B cell (primary cell): ENCODE results near the gene AMZ1. TPM values are rescaled to one million over a fixed set of nuclear protein-coding genes. Genes with fewer than 3 reads are reported as not detected.

ENCODE experiments used
- ATAC-seq: fragments of 200-7000 bp; cut with Tn5 transposase; one replicate; pipeline ENCODE4 v1.10.0; 2021; ENCODE audit warnings: low read depth, mild to moderate bottlenecking, moderate number of reproducible peaks, moderate library complexity
- CTCF ChIA-PET: fragments of 350-600 bp; sonication (Branson Sonifier 250); formaldehyde crosslinking; loops from one replicate; lab custom pipeline; 2021; ENCODE audit warnings: antibody characterized with exemption, inconsistent platforms; lab: Charles Lee
- POLR2A ChIA-PET: fragments of 350-600 bp; sonication (Branson Sonifier 250); formaldehyde crosslinking; loops from one replicate; lab custom pipeline; 2021; ENCODE audit warnings: antibody characterized with exemption; lab: Charles Lee
- DNase-seq: peaks from one replicate; pipeline ENCODE4 v3.0.0; 2013
- H2AFZ ChIP-seq: 2 replicates; pipeline ENCODE4 v1.6.1; 2012; ENCODE audit warnings: mild to moderate bottlenecking, low read depth, low read length; ENCODE audit not compliant: insufficient read depth, poor library complexity, severe bottlenecking
- H3K27ac ChIP-seq, 2 donors: 1 replicate in 1 of 2; 2 replicates in 1 of 2; pipeline ENCODE4 v1.5.1; 2012 to 2013; ENCODE audit warnings: low read length in 2 of 2, mild to moderate bottlenecking in 2 of 2, moderate library complexity in 1 of 2
- H3K27me3 ChIP-seq, 4 experiments: fragments of 200-600 bp in 1 of 4; sonication (generic) in 1 of 4; replicated peaks in 1 of 4; 1 replicate in 2 of 4; 2 replicates in 2 of 4; pipeline versions ENCODE4 v1.6.1 to v1.7.0; 2013 to 2016; ENCODE audit warnings: low read length in 3 of 4, mild to moderate bottlenecking in 2 of 4, mixed read lengths in 1 of 4, moderate library complexity in 1 of 4; ENCODE audit not compliant: insufficient read depth in 4 of 4, control insufficient read depth in 3 of 4; ENCODE audit errors: control extremely low read depth in 1 of 4
- H3K36me3 ChIP-seq, 2 experiments: replicated peaks in 1 of 2; 1 replicate in 1 of 2; 2 replicates in 1 of 2; pipeline versions ENCODE4 v1.6.1 to v1.7.1; 2013; ENCODE audit warnings: low read length in 1 of 2; ENCODE audit not compliant: insufficient read depth in 2 of 2, control insufficient read depth in 1 of 2; ENCODE audit errors: control extremely low read depth in 1 of 2, extremely low read depth in 1 of 2
- H3K4me1 ChIP-seq, 2 donors: fragments of 200-600 bp in 1 of 2; sonication (generic) in 1 of 2; 1 replicate in 1 of 2; 2 replicates in 1 of 2; pipeline versions ENCODE4 v1.5.1 to v1.6.1; 2013 to 2017; ENCODE audit warnings: low read length in 2 of 2; ENCODE audit not compliant: control insufficient read depth in 2 of 2, insufficient read depth in 2 of 2
- H3K4me2 ChIP-seq: replicated peaks from 2 replicates; pipeline ENCODE3; 2012; ENCODE audit warnings: mild to moderate bottlenecking, low read depth, low read length; ENCODE audit not compliant: poor library complexity, severe bottlenecking
- H3K4me3 ChIP-seq, 5 experiments: fragments of 200-600 bp in 1 of 5; sonication (generic) in 1 of 5; 1 replicate in 3 of 5; 2 replicates in 2 of 5; pipeline versions ENCODE4 v1.5.1 to v1.7.0; 2011 to 2016; ENCODE audit warnings: low read length in 4 of 5, mild to moderate bottlenecking in 4 of 5, low read depth in 2 of 5, control low read depth in 1 of 5, moderate library complexity in 1 of 5; ENCODE audit not compliant: insufficient read depth in 1 of 5; ENCODE audit errors: control extremely low read depth in 1 of 5, extremely low read depth in 1 of 5
- H3K79me2 ChIP-seq: fragments of 200-600 bp; sonication (generic); one replicate; pipeline ENCODE4 v1.6.0; 2016; ENCODE audit warnings: low read length; ENCODE audit not compliant: control insufficient read depth, insufficient read depth
- H3K9ac ChIP-seq: fragments of 200-600 bp; sonication (generic); 2 replicates; pipeline ENCODE4 v1.6.1; 2017; ENCODE audit warnings: mild to moderate bottlenecking, low read length, moderate library complexity
- H3K9me3 ChIP-seq, 3 donors: one replicate each; pipeline versions ENCODE4 v1.6.1 to v1.7.1; 2013; ENCODE audit warnings: low read length in 2 of 3; ENCODE audit not compliant: control insufficient read depth in 2 of 3, insufficient read depth in 1 of 3; ENCODE audit errors: control extremely low read depth in 1 of 3
- H4K20me1 ChIP-seq: 2 replicates; pipeline ENCODE4 v1.6.0; 2012; ENCODE audit warnings: mild to moderate bottlenecking, low read length; ENCODE audit not compliant: insufficient read depth, control insufficient read depth, poor library complexity, severe bottlenecking
- H3K27ac Mint-ChIP-seq: one replicate; pipeline ENCODE4 v1.8.0; 2021; ENCODE audit warnings: mixed read lengths
- H3K27me3 Mint-ChIP-seq: one replicate; pipeline ENCODE4 v1.8.0; 2021; ENCODE audit warnings: mixed read lengths
- H3K4me1 Mint-ChIP-seq: one replicate; pipeline ENCODE4 v1.8.0; 2021; ENCODE audit warnings: mixed read lengths
- H3K4me3 Mint-ChIP-seq: one replicate; pipeline ENCODE4 v1.8.0; 2021; ENCODE audit warnings: mixed read lengths
- H3K9me3 Mint-ChIP-seq: one replicate; pipeline ENCODE4 v1.8.0; 2022; ENCODE audit warnings: mixed read lengths; ENCODE audit not compliant: insufficient read depth
- CTCF ChIP-seq: fragments of 200-600 bp; IDR thresholded peaks from one replicate; pipeline ENCODE4 v1.8.0; 2022; ENCODE audit warnings: antibody characterized with exemption, mild to moderate bottlenecking
- EZH2 ChIP-seq: IDR thresholded peaks from 2 replicates; pipeline ENCODE4 v1.6.1; 2012; ENCODE audit warnings: borderline replicate concordance, low read depth, mild to moderate bottlenecking, moderate library complexity, low read length; ENCODE audit not compliant: insufficient read depth, poor library complexity, severe bottlenecking
- WGBS: methylation state at CpG from one replicate; pipeline ENCODE4 v1.1.5; 2013; ENCODE audit warnings: missing lambda C conversion rate; ENCODE audit not compliant: insufficient coverage; 5-methylcytosine and 5-hydroxymethylcytosine counted together
- intact Hi-C: fragments of 100-400 bp; cut with micrococcal nuclease; formaldehyde crosslinking; loops from one replicate; pipeline ENCODE4 v1.10.0; 2022
- polyA plus RNA-seq: library from polyadenylated mRNA; depleted of rRNA; stranded (reverse); fragments of >200 nt; gene quantifications from 2 replicates; pipeline ENCODE4 v1.2.3, GENCODE V29; 2012
- total RNA-seq, 2 donors: library from RNA; stranded (reverse); fragments of 120-200 nt in 1 of 2; gene quantifications; 1 replicate in 1 of 2; 2 replicates in 1 of 2; pipeline versions ENCODE4 v1.2.3 to v1.2.4, GENCODE V29; 2013 to 2022

Gene AMZ1
- total and polyA plus RNA-seq, 2 donors (not counting 1 experiment from before 2014, with no cell fraction given) = 0.73 to 13.2 TPM

- no peak overlapping the region for H3K9ac ChIP-seq
- H3K27ac ChIP-seq = peak overlapping the region in 1 of 2 donors; percentile 16
- intact Hi-C loops = loop anchor here (2.0 kb wide), 1 partner anchor 71 kb away; no protein-coding TSS in a partner anchor
- H3K9me3 Mint-ChIP-seq = no peaks in the 10 kb centered on the region
- peaks cover 20% of the 10 kb centered on the region for H4K20me1 ChIP-seq
- H2AFZ ChIP-seq = no peak overlapping the region
- H3K27ac Mint-ChIP-seq = peak overlapping the region; percentile 92
- H3K4me3 ChIP-seq = no peak overlapping the region
- peaks cover 54 to 84% of the 10 kb centered on the region in 2 donors for H3K4me1 ChIP-seq
- 90% methylated on average over 32 of the region's 37 CpGs for WGBS
- peak overlapping the region; percentile 80 for H3K4me2 ChIP-seq
- H3K27me3 Mint-ChIP-seq = no peaks in the 10 kb centered on the region
- H3K27me3 ChIP-seq = no peaks in the 10 kb centered on the region
- H3K36me3 ChIP-seq = no peaks in the 10 kb centered on the region
- ChIA-PET POLR2A (interaction anchor here (0.6 kb wide), 1 partner anchor 25 kb away, joined by 3 read pairs; no protein-coding TSS in a partner anchor), CTCF (no interaction called here)
- TF ChIP-seq EZH2 (no peak), CTCF (no peak)
- H3K9me3 ChIP-seq = no peaks in the 10 kb centered on the region
- DNase-seq = peak; percentile 32
- H3K79me2 ChIP-seq = peaks cover 93% of the 10 kb centered on the region
- peaks cover 68% of the 10 kb centered on the region for H3K4me1 Mint-ChIP-seq
- H3K4me3 Mint-ChIP-seq = peak overlapping the region; percentile 71
- ATAC-seq = no peak
These were observed 48.1 kb upstream of the AMZ1 start for GRCh38 chr7:2639695-2640481.

DNA sequence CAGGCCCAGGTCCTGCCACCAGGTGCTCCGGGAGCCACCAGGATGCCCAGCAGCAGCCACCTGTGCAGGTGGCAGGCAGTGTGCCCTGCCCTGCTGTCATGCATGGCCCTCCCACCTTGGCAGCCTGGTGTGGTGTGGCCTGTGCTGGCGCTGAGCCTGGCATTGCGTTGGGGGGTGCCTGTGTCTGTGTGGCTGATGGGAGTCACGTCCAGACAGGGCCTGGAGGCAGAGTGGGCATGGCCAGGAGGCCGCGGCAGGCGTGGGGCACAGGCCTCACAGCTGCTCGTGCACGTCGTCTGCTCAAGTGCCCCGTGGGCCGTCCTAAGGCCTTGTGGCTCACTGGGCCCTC, 47.5 kb upstream of the AMZ1 start:
- H3K4me3 ChIP-seq = no peak overlapping the region
- TF ChIP-seq EZH2 (no peak), CTCF (no peak)
- H3K79me2 ChIP-seq = peaks cover 95% of the 10 kb centered on the region
- H3K4me1 ChIP-seq = peaks cover 59 to 89% of the 10 kb centered on the region in 2 donors
- POLR2A ChIA-PET = no interaction called here
- Mint-ChIP-seq H3K4me1 (peaks cover 69% of the 10 kb centered on the region), H3K27ac (peak overlapping the region; percentile 92), H3K27me3 (no peaks in the 10 kb centered on the region), H3K9me3 (no peaks in the 10 kb centered on the region), H3K4me3 (peak overlapping the region; percentile 71)
- 74% methylated on average over 12 of the region's 12 CpGs for WGBS
- H3K9ac ChIP-seq = no peak overlapping the region
- no peaks in the 10 kb centered on the region for H3K27me3 ChIP-seq
- DNase-seq (peak; percentile 32), ATAC-seq (no peak)
- peaks cover 20% of the 10 kb centered on the region for H4K20me1 ChIP-seq
- CTCF ChIA-PET = interaction anchor here (1.3 kb wide), 1 partner anchor 73 kb away, joined by 3 read pairs; no protein-coding TSS in a partner anchor
- intact Hi-C loops = loop anchor here (2.0 kb wide), 1 partner anchor 70 kb away; no protein-coding TSS in a partner anchor
- H3K9me3 ChIP-seq = no peaks in the 10 kb centered on the region
- peak overlapping the region; percentile 80 for H3K4me2 ChIP-seq
- H3K36me3 ChIP-seq = no peaks in the 10 kb centered on the region
- H2AFZ ChIP-seq = no peak overlapping the region
- peak overlapping the region; percentile 16 to 69 for H3K27ac ChIP-seq
